Cardiac muscle cell (in vitro differentiated cells and primary cell): ENCODE measurements around the gene STAG1. TPM values are rescaled to one million over a fixed set of nuclear protein-coding genes. Genes with fewer than 3 reads are reported as not detected.
"Not testable (repeated sequence)": the region's sequence is repeated elsewhere in the genome, so short reads cannot be mapped to it uniquely, and the experiment has no call there.

Experiments
- DNase-seq, 2 donors: peaks; one replicate each; pipeline versions ENCODE4 v3.0.0 to v3.0.0-alpha.2; 2010 to 2017; ENCODE audit warnings: low read depth in 1 of 2, low spot score in 1 of 2
- H3K27ac ChIP-seq: fragments of 200-600 bp; sonication (generic); 2 replicates; pipeline ENCODE4 v1.5.1; 2016
- H3K27me3 ChIP-seq: fragments of 200-600 bp; sonication (generic); 2 replicates; pipeline ENCODE4 v1.6.0; 2016; ENCODE audit warnings: control low read depth
- H3K36me3 ChIP-seq: fragments of 200-600 bp; sonication (generic); 2 replicates; pipeline ENCODE4 v1.5.1; 2016; ENCODE audit warnings: control low read depth
- H3K4me1 ChIP-seq: fragments of 200-600 bp; sonication (generic); 2 replicates; pipeline ENCODE4 v1.8.1; 2017; ENCODE audit warnings: low read depth, mild to moderate bottlenecking, mixed run types
- H3K4me3 ChIP-seq: fragments of 200-600 bp; sonication (generic); 2 replicates; pipeline ENCODE4 v1.5.1; 2016; ENCODE audit warnings: mild to moderate bottlenecking
- H3K9me3 ChIP-seq: fragments of 200-600 bp; sonication (generic); 2 replicates; pipeline ENCODE4 v1.5.1; 2017; ENCODE audit warnings: low read depth, mild to moderate bottlenecking, control low read depth
- CTCF ChIP-seq: IDR thresholded peaks from 2 replicates; pipeline ENCODE4 v1.5.1; 2012; ENCODE audit warnings: low read depth, mild to moderate bottlenecking, low read length
- polyA plus RNA-seq: library from polyadenylated mRNA; unstranded; fragments of >200 nt; fragmentation: Nextera tagmentation; extraction: Ambion mirVana; gene quantifications from 2 replicates; pipeline ENCODE4 v1.2.1, GENCODE V29; 2016
- total RNA-seq: library from RNA; depleted of rRNA; stranded (reverse); fragments of >200 nt; gene quantifications from 2 replicates; pipeline ENCODE4 v1.2.3, GENCODE V29; 2016

Gene STAG1
- total and polyA plus RNA-seq, 2 experiments from 2014 or later, result 12.7 to 18.3 TPM

DNA sequence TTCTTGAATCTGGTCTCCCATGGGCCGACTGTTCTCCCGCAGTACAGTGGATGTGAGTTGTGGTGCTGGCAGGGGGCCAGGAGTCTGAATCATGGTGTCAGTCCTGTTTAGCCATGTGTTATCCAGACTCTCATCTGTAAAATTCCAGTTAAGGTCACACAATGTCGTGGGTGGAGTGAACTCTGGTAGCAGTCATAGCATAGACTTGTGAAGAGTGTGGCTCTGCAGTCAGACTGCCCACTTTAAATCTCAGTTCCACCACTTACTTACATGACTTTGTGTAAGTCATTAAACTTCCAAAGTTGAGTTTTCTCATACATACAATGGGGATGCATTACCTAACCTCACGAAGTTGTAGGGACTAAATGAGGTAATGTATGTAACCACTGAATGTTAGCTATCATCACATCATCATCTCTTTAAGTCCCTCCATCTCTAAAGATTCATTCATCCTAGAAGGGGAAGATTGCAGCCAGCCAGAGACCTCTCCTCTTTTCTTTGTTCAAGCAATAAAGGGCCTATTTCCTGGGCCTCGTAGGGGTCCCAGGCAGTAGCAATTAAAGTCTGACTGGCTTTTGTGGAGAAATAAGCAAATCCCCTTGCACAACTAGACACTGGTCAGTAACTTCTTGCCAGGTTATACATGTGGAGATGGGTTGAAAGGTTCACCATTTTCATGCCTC lies 408.2 kb downstream of the STAG1 start:
- H3K27me3 ChIP-seq, result no peaks in the 10 kb centered on the region
- no peak overlapping the region for H3K4me3 ChIP-seq
- peak overlapping the region; percentile 66 for H3K27ac ChIP-seq
- peaks cover 7% of the 10 kb centered on the region for H3K4me1 ChIP-seq
- H3K36me3 ChIP-seq, result peaks cover 15% of the 10 kb centered on the region
- no peak for TF ChIP-seq CTCF
- no peaks in the 10 kb centered on the region for H3K9me3 ChIP-seq
- DNase-seq, result peak; percentile 72 to 91

- Histone ChIP-seq H3K36me3 (peaks cover 13% of the 10 kb centered on the region), H3K4me3 (no peak overlapping the region), H3K4me1 (peaks cover 7% of the 10 kb centered on the region), H3K9me3 (no peaks in the 10 kb centered on the region), H3K27ac (peak overlapping the region; percentile 66), H3K27me3 (no peaks in the 10 kb centered on the region)
- DNase-seq, result no peak
- no peak for TF ChIP-seq CTCF
Observed at GRCh38 chr3:136343446-136343845, 408.7 kb downstream of the STAG1 start.

DNA sequence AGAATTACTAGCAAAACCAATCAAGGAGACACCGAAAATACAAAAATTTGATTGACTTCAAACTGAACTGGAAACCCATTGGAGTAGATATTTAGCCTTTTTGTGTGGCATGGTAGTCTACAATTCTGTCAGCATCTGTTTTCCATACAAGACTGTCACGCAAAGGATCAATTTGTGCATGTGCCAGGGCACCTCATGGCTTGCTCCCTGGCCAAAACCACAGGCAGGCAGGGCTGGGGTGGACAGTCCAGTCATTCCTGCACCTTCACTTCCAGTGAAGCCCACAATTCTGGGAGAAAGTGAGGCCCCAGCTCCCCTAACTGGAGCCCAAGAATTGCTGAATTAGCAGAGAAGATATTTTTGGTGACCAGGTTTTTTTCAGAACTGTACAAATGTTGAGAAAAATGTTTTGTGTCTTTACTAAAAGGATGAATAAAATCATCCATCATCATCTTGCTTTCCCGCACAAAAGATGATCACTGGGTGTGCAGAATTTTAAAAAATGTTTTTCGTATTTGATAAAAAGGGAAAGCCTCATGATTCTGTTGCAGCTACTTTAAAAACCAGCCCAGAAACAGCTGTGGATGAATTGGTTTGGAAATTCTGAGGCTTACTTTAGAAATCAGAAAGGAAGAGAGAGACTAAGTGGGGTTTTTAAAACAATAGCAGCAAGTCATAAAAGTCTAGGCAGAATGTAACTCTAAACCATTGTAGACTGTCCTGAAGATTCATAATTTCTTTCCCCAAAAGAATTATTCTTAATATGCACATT lies 415.7 kb downstream of the STAG1 start:
- Histone ChIP-seq H3K4me1 (no peaks in the 10 kb centered on the region), H3K4me3 (no peak overlapping the region), H3K27ac (no peak overlapping the region), H3K36me3 (peaks cover 30% of the 10 kb centered on the region), H3K9me3 (no peaks in the 10 kb centered on the region), H3K27me3 (no peaks in the 10 kb centered on the region)
- no peak for DNase-seq
- no peak for TF ChIP-seq CTCF

GRCh38 chr3:136334726-136335125 lies 417.5 kb downstream of the STAG1 start:
- not testable (repeated sequence) for H3K4me1 ChIP-seq, H3K4me3 ChIP-seq, DNase-seq, H3K27me3 ChIP-seq, H3K27ac ChIP-seq, H3K9me3 ChIP-seq
- peaks cover 27% of the 10 kb centered on the region for H3K36me3 ChIP-seq

DNA sequence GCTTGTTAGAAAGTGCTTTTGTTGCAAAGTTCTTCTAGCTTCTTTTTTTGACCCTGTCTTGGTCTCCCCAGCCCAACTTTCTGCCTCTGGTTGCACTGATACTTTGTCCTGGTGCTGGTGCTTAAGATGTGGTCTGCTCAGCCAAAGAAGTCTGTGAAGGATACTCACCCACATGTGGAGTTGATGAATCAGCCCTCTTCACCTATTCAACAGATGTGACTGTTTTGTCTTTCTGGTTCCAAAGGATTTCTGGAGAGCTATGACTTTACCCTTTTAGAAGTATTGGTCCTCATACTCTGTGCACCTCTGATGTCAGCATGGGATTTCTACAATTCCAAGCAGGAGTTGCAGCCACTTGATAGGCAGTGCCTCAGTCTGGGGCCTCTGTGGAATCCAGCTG lies 418.0 kb downstream of the STAG1 start:
- Histone ChIP-seq H3K27me3 (no peaks in the 10 kb centered on the region), H3K27ac (no peak overlapping the region), H3K36me3 (peaks cover 23% of the 10 kb centered on the region), H3K4me1 (no peaks in the 10 kb centered on the region), H3K9me3 (no peaks in the 10 kb centered on the region), H3K4me3 (no peak overlapping the region)
- DNase-seq, result no peak
- TF ChIP-seq CTCF, result no peak

GRCh38 chr3:136332776-136333175 lies 419.4 kb downstream of the STAG1 start:
- TF ChIP-seq CTCF, result no peak
- no peak overlapping the region for H3K27ac ChIP-seq
- peaks cover 19% of the 10 kb centered on the region for H3K36me3 ChIP-seq
- DNase-seq, result peak in 1 of 2 donors; percentile 27
- no peak overlapping the region for H3K4me3 ChIP-seq
- H3K9me3 ChIP-seq, result no peaks in the 10 kb centered on the region
- no peaks in the 10 kb centered on the region for H3K27me3 ChIP-seq
- no peaks in the 10 kb centered on the region for H3K4me1 ChIP-seq
